Osteoblast (primary cell): Measurements from ENCODE around the gene USP48. TPM values are rescaled to one million over a fixed set of nuclear protein-coding genes. Genes with fewer than 3 reads are reported as not detected.
A peak's percentile ranks its signal among the peaks of the same experiment; 100 is the strongest.
"Not testable (repeated sequence)": the region's sequence is repeated elsewhere in the genome, so short reads cannot be mapped to it uniquely, and the experiment has no call there.

Experiments
- DNase-seq: peaks from one replicate; pipeline ENCODE4 v3.0.0; 2011; ENCODE audit warnings: low spot score, mixed read lengths; ENCODE audit not compliant: insufficient read length; ENCODE audit errors: missing footprints
- H2AFZ ChIP-seq: 2 replicates; pipeline ENCODE4 v1.6.0; 2011; ENCODE audit warnings: mild to moderate bottlenecking, low read length
- H3K27ac ChIP-seq: 2 replicates; pipeline ENCODE4 v1.5.1; 2011; ENCODE audit warnings: mild to moderate bottlenecking, low read depth, low read length, moderate library complexity
- H3K27me3 ChIP-seq: 2 replicates; pipeline ENCODE4 v1.6.0; 2012; ENCODE audit warnings: mild to moderate bottlenecking, control low read depth, inconsistent platforms, low read length, moderate library complexity; ENCODE audit not compliant: insufficient read depth
- H3K36me3 ChIP-seq: 2 replicates; pipeline ENCODE4 v1.5.1; 2011; ENCODE audit warnings: mild to moderate bottlenecking, low read length, control low read depth, moderate library complexity; ENCODE audit not compliant: insufficient read depth
- H3K4me1 ChIP-seq: 2 replicates; pipeline ENCODE4 v1.5.1; 2011; ENCODE audit warnings: mild to moderate bottlenecking, low read length, control low read depth, moderate library complexity; ENCODE audit not compliant: insufficient read depth
- H3K4me2 ChIP-seq: 2 replicates; pipeline ENCODE4 v1.6.0; 2011; ENCODE audit warnings: mild to moderate bottlenecking, low read length; ENCODE audit not compliant: insufficient read depth
- H3K4me3 ChIP-seq: fragments of 200-600 bp; sonication (generic); 3 replicates; pipeline ENCODE4 v1.5.1; 2012; ENCODE audit warnings: mild to moderate bottlenecking, low read length, inconsistent platforms; ENCODE audit not compliant: insufficient read depth
- H3K79me2 ChIP-seq: 2 replicates; pipeline ENCODE4 v1.6.0; 2012; ENCODE audit warnings: mild to moderate bottlenecking, low read length, control low read depth, inconsistent platforms; ENCODE audit not compliant: insufficient read depth
- H3K9me3 ChIP-seq: 2 replicates; pipeline ENCODE4 v1.5.1; 2011; ENCODE audit warnings: low read depth, low read length, control low read depth
- H4K20me1 ChIP-seq: 2 replicates; pipeline ENCODE4 v1.6.0; 2012; ENCODE audit warnings: mild to moderate bottlenecking, low read length, control low read depth; ENCODE audit not compliant: insufficient read depth
- CTCF ChIP-seq: IDR thresholded peaks from 2 replicates; pipeline ENCODE4 v1.5.1; 2011; ENCODE audit warnings: mild to moderate bottlenecking, low read depth, low read length, moderate library complexity; ENCODE audit errors: extremely low read depth
- total RNA-seq: library from RNA; depleted of rRNA; stranded (reverse); fragments of >200 nt; gene quantifications from 2 replicates; pipeline ENCODE4 v1.2.3, GENCODE V29; 2012

USP48 gene
- total RNA-seq, 1 donor, result 52.5 TPM

- no peak for TF ChIP-seq CTCF
- Histone ChIP-seq H3K79me2 (no peaks in the 10 kb centered on the region), H3K27ac (no peak overlapping the region), H3K36me3 (peaks cover 33% of the 10 kb centered on the region), H3K27me3 (no peaks in the 10 kb centered on the region), H3K4me3 (no peak overlapping the region), H2AFZ (no peak overlapping the region), H3K9me3 (no peaks in the 10 kb centered on the region), H4K20me1 (no peaks in the 10 kb centered on the region), H3K4me2 (no peak overlapping the region), H3K4me1 (peaks cover 3% of the 10 kb centered on the region)
- DNase-seq, result peak; percentile 34
These were observed 102.6 kb downstream of the USP48 start for GRCh38 chr1:21680381-21680780.

- Histone ChIP-seq H3K4me2 (no peak overlapping the region), H3K9me3 (no peaks in the 10 kb centered on the region), H3K27ac (no peak overlapping the region), H3K36me3 (peaks cover 22% of the 10 kb centered on the region), H3K27me3 (no peaks in the 10 kb centered on the region), H3K79me2 (no peaks in the 10 kb centered on the region), H2AFZ (no peak overlapping the region), H3K4me3 (no peak overlapping the region), H3K4me1 (peaks cover 21% of the 10 kb centered on the region), H4K20me1 (peaks cover 8% of the 10 kb centered on the region)
- TF ChIP-seq CTCF, result no peak
- DNase-seq, result peak; percentile 0
These were observed 105.8 kb downstream of the USP48 start for GRCh38 chr1:21677168-21677567.

GRCh38 chr1:21674957-21675356 is 108.0 kb downstream of the USP48 start:
- peak; percentile 14 for DNase-seq
- Histone ChIP-seq H3K36me3 (peaks cover 14% of the 10 kb centered on the region), H3K79me2 (no peaks in the 10 kb centered on the region), H3K27me3 (peaks cover 18% of the 10 kb centered on the region), H3K27ac (no peak overlapping the region), H3K4me3 (no peak overlapping the region), H3K4me1 (peaks cover 24% of the 10 kb centered on the region), H2AFZ (no peak overlapping the region), H3K9me3 (no peaks in the 10 kb centered on the region), H4K20me1 (peaks cover 17% of the 10 kb centered on the region), H3K4me2 (no peak overlapping the region)
- TF ChIP-seq CTCF, result no peak

GRCh38 chr1:21673853-21674252 is 109.1 kb downstream of the USP48 start:
- Histone ChIP-seq H3K27me3 (peaks cover 29% of the 10 kb centered on the region), H3K4me2 (peak overlapping the region; percentile 68), H4K20me1 (peaks cover 17% of the 10 kb centered on the region), H3K4me1 (peaks cover 30% of the 10 kb centered on the region), H3K27ac (peak overlapping the region; percentile 87), H3K4me3 (peak overlapping the region; percentile 21)
- not testable (repeated sequence) for H3K9me3 ChIP-seq, H2AFZ ChIP-seq, H3K36me3 ChIP-seq, H3K79me2 ChIP-seq
- peak; percentile 53 for DNase-seq
